H9 (cell line): ENCODE data around the gene GALT. TPM values are rescaled to one million over a fixed set of nuclear protein-coding genes. Genes with fewer than 3 reads are reported as not detected.

ENCODE experiments used
- DNase-seq: peaks from one replicate; pipeline ENCODE4 v3.0.0-alpha.2; 2017
- H2AFZ ChIP-seq: one replicate; pipeline ENCODE4 v1.6.1; 2013; ENCODE audit warnings: mild to moderate bottlenecking, low read length, control low read depth, moderate library complexity
- H2AK5ac ChIP-seq: 2 replicates; pipeline ENCODE4 v1.6.1; 2013; ENCODE audit warnings: low read length, control low read depth, mixed read lengths; ENCODE audit not compliant: insufficient read length
- H2BK120ac ChIP-seq: one replicate; pipeline ENCODE4 v1.6.1; 2013; ENCODE audit warnings: low read depth, mild to moderate bottlenecking, low read length, control low read depth, inconsistent platforms; ENCODE audit not compliant: poor library complexity, severe bottlenecking
- H2BK12ac ChIP-seq: 2 replicates; pipeline ENCODE4 v1.6.1; 2013; ENCODE audit warnings: low read length, control low read depth, mixed read lengths, low read depth; ENCODE audit not compliant: insufficient read length
- H2BK15ac ChIP-seq: 2 replicates; pipeline ENCODE4 v1.6.1; 2013; ENCODE audit warnings: low read depth, low read length, control low read depth
- H2BK20ac ChIP-seq: one replicate; pipeline ENCODE4 v1.6.1; 2013; ENCODE audit warnings: low read depth, mild to moderate bottlenecking, low read length, control low read depth, inconsistent platforms; ENCODE audit not compliant: poor library complexity, severe bottlenecking
- H2BK5ac ChIP-seq: 2 replicates; pipeline ENCODE4 v1.6.1; 2013; ENCODE audit warnings: low read length, control low read depth, mixed read lengths; ENCODE audit not compliant: insufficient read length
- H3K14ac ChIP-seq: 2 replicates; pipeline ENCODE4 v1.6.1; 2013; ENCODE audit warnings: low read length, control low read depth; ENCODE audit not compliant: insufficient read depth
- H3K18ac ChIP-seq: 2 replicates; pipeline ENCODE4 v1.6.1; 2013; ENCODE audit warnings: low read depth, mild to moderate bottlenecking, mixed read lengths, low read length, control low read depth; ENCODE audit not compliant: insufficient read length
- H3K23ac ChIP-seq: 2 replicates; pipeline ENCODE4 v1.6.1; 2013; ENCODE audit warnings: low read length, control low read depth, mixed read lengths, low read depth; ENCODE audit not compliant: insufficient read length
- H3K23me2 ChIP-seq: 2 replicates; pipeline ENCODE4 v1.6.1; 2013; ENCODE audit warnings: low read depth, mild to moderate bottlenecking, mixed read lengths, low read length, control low read depth; ENCODE audit not compliant: insufficient read length, poor library complexity, severe bottlenecking
- H3K27ac ChIP-seq: 2 replicates; pipeline ENCODE4 v1.5.1; 2013; ENCODE audit warnings: low read length, control low read depth, mixed read lengths, low read depth; ENCODE audit not compliant: insufficient read length
- H3K27me3 ChIP-seq: 2 replicates; pipeline ENCODE4 v1.6.1; 2013; ENCODE audit warnings: low read length, control low read depth, inconsistent platforms; ENCODE audit not compliant: insufficient read depth
- H3K4ac ChIP-seq: 2 replicates; pipeline ENCODE4 v1.6.1; 2013; ENCODE audit warnings: low read depth, mild to moderate bottlenecking, control low read depth, inconsistent platforms, low read length, moderate library complexity
- H3K4me1 ChIP-seq: 2 replicates; pipeline ENCODE4 v1.6.1; 2013; ENCODE audit warnings: low read length, control low read depth, inconsistent platforms; ENCODE audit not compliant: insufficient read depth
- H3K4me2 ChIP-seq: 2 replicates; pipeline ENCODE4 v1.6.1; 2013; ENCODE audit warnings: low read length, control low read depth, mixed read lengths; ENCODE audit not compliant: insufficient read length, insufficient read depth
- H3K56ac ChIP-seq: 2 replicates; pipeline ENCODE4 v1.6.1; 2013; ENCODE audit warnings: low read depth, mild to moderate bottlenecking, mixed read lengths, low read length, control low read depth; ENCODE audit not compliant: insufficient read length
- H3K79me1 ChIP-seq: 2 replicates; pipeline ENCODE4 v1.6.1; 2013; ENCODE audit warnings: low read depth, mild to moderate bottlenecking, moderate library complexity, low read length, control low read depth, inconsistent platforms; ENCODE audit not compliant: insufficient read depth, poor library complexity, severe bottlenecking
- H3K79me2 ChIP-seq: 2 replicates; pipeline ENCODE4 v1.6.1; 2013; ENCODE audit warnings: low read length, control low read depth, inconsistent platforms; ENCODE audit not compliant: insufficient read depth
- H3K9ac ChIP-seq: 2 replicates; pipeline ENCODE4 v1.6.1; 2013; ENCODE audit warnings: low read length, control low read depth, mixed read lengths; ENCODE audit not compliant: insufficient read length; ENCODE audit errors: extremely low read depth
- H3K9me3 ChIP-seq: one replicate; pipeline ENCODE4 v1.6.1; 2013; ENCODE audit warnings: low read depth, low read length, inconsistent platforms; ENCODE audit not compliant: control insufficient read depth
- H3T11ph ChIP-seq: one replicate; pipeline ENCODE4 v1.6.1; 2013; ENCODE audit warnings: mild to moderate bottlenecking, low read length, control low read depth, inconsistent platforms
- H4K20me1 ChIP-seq: one replicate; pipeline ENCODE4 v1.6.1; 2013; ENCODE audit not compliant: control insufficient read depth, insufficient read length, insufficient read depth
- H4K5ac ChIP-seq: 2 replicates; pipeline ENCODE4 v1.6.1; 2013; ENCODE audit warnings: low read depth, mild to moderate bottlenecking, mixed read lengths, low read length, control low read depth; ENCODE audit not compliant: insufficient read length
- H4K8ac ChIP-seq: replicated peaks from 2 replicates; pipeline ENCODE4 v1.6.1; 2013; ENCODE audit warnings: low read length, control low read depth, mixed read lengths, low read depth; ENCODE audit not compliant: insufficient read length
- H4K91ac ChIP-seq: 2 replicates; pipeline ENCODE4 v1.6.1; 2013; ENCODE audit warnings: low read depth, mild to moderate bottlenecking, moderate library complexity, mixed read lengths, low read length, control low read depth; ENCODE audit not compliant: insufficient read length
- H3K27ac Mint-ChIP-seq, 3 experiments: 2 replicates in 2 of 3; 3 replicates in 1 of 3; pipeline ENCODE4 v1.8.0; 2020 to 2021; ENCODE audit warnings: mixed read lengths in 3 of 3, mild to moderate bottlenecking in 1 of 3, moderate library complexity in 1 of 3
- H3K27me3 Mint-ChIP-seq: 2 replicates; pipeline ENCODE4 v1.8.0; 2021; ENCODE audit warnings: low read depth, mild to moderate bottlenecking, moderate library complexity, mixed read lengths
- H3K36me3 Mint-ChIP-seq, 3 experiments: 2 replicates in 2 of 3; 3 replicates in 1 of 3; pipeline ENCODE4 v1.8.0; 2020 to 2021; ENCODE audit warnings: low read depth in 3 of 3, mixed read lengths in 3 of 3; ENCODE audit not compliant: insufficient read depth in 1 of 3
- H3K4me1 Mint-ChIP-seq, 2 experiments: 2 replicates each; pipeline ENCODE4 v1.8.0; 2020; ENCODE audit warnings: mixed read lengths in 2 of 2
- H3K4me3 Mint-ChIP-seq, 2 experiments: 2 replicates in 1 of 2; 3 replicates in 1 of 2; pipeline ENCODE4 v1.8.0; 2020 to 2021; ENCODE audit warnings: mild to moderate bottlenecking in 2 of 2, mixed read lengths in 2 of 2, moderate library complexity in 1 of 2
- H3K9me3 Mint-ChIP-seq, 2 experiments: 2 replicates in 1 of 2; 3 replicates in 1 of 2; pipeline ENCODE4 v1.8.0; 2020; ENCODE audit warnings: mild to moderate bottlenecking in 2 of 2, mixed read lengths in 2 of 2, moderate library complexity in 1 of 2
- CTCF ChIP-seq: fragments of 200-600 bp; sonication (generic); conservative IDR thresholded peaks from 3 replicates; pipeline ENCODE4 v1.8.0; 2021; ENCODE audit warnings: antibody characterized with exemption, mild to moderate bottlenecking
- WGBS: extraction: QIAGEN DNeasy Blood & Tissue Kit; methylation state at CpG from one replicate; pipeline ENCODE4 v1.1.7; 2013; ENCODE audit warnings: missing lambda C conversion rate, low lambda C conversion rate, mixed read lengths; ENCODE audit not compliant: insufficient read length; ENCODE audit errors: extremely low coverage; 5-methylcytosine and 5-hydroxymethylcytosine counted together
- total RNA-seq: library from RNA; stranded (reverse); gene quantifications from 2 replicates; pipeline ENCODE4 v1.2.1, GENCODE V29; 2021

Gene GALT
- total RNA-seq, 1 experiment from 2014 or later = 41.5 TPM

- Mint-ChIP-seq H3K9me3 (no peaks in the 10 kb centered on the region), H3K27ac (no peak overlapping the region), H3K36me3 (no peaks in the 10 kb centered on the region; a peak in 1 of 7 replicates), H3K4me3 (no peak overlapping the region), H3K4me1 (peaks cover 13 to 17% of the 10 kb centered on the region in 2 experiments), H3K27me3 (no peaks in the 10 kb centered on the region; the same call in none of the 2 replicates)
- Histone ChIP-seq H4K5ac (no peak overlapping the region), H2BK5ac (no peak overlapping the region), H3K9ac (no peak overlapping the region), H3K4me2 (no peak overlapping the region), H2BK12ac (no peak overlapping the region), H3K23ac (no peak overlapping the region), H3K23me2 (no peaks in the 10 kb centered on the region), H3K4ac (no peak overlapping the region), H4K8ac (no peak overlapping the region), H2BK15ac (no peak overlapping the region), H2BK120ac (no peak overlapping the region), H4K91ac (no peak overlapping the region), H3K14ac (no peak overlapping the region), H3T11ph (no peak overlapping the region), H2AFZ (no peak overlapping the region), H3K27ac (no peak overlapping the region), H3K79me2 (no peaks in the 10 kb centered on the region), H3K9me3 (no peaks in the 10 kb centered on the region), H3K79me1 (no peaks in the 10 kb centered on the region), H3K56ac (no peak overlapping the region), H3K18ac (no peak overlapping the region), H4K20me1 (no peaks in the 10 kb centered on the region), H2AK5ac (no peak overlapping the region), H3K4me1 (peaks cover 8% of the 10 kb centered on the region; the same call in 1 of the 2 replicates), H2BK20ac (no peak overlapping the region), H3K27me3 (no peaks in the 10 kb centered on the region)
- DNase-seq = no peak
- WGBS = no CpG with 5 or more reads among the region's 5 CpGs
- TF ChIP-seq CTCF = no peak
These were observed 39.8 kb downstream of the GALT start for GRCh38 chr9:34686231-34686630.
